NCI-H446 (cell line): Measurements from ENCODE around the gene PNMA3.
"Not testable (repeated sequence)": the region's sequence is repeated elsewhere in the genome, so short reads cannot be mapped to it uniquely, and the experiment has no call there.

ENCODE experiments used
- DNase-seq, 2 experiments: peaks; one replicate each; lab custom pipeline; 2025; lab: John Stamatoyannopoulos, UW

Gene PNMA3

DNA sequence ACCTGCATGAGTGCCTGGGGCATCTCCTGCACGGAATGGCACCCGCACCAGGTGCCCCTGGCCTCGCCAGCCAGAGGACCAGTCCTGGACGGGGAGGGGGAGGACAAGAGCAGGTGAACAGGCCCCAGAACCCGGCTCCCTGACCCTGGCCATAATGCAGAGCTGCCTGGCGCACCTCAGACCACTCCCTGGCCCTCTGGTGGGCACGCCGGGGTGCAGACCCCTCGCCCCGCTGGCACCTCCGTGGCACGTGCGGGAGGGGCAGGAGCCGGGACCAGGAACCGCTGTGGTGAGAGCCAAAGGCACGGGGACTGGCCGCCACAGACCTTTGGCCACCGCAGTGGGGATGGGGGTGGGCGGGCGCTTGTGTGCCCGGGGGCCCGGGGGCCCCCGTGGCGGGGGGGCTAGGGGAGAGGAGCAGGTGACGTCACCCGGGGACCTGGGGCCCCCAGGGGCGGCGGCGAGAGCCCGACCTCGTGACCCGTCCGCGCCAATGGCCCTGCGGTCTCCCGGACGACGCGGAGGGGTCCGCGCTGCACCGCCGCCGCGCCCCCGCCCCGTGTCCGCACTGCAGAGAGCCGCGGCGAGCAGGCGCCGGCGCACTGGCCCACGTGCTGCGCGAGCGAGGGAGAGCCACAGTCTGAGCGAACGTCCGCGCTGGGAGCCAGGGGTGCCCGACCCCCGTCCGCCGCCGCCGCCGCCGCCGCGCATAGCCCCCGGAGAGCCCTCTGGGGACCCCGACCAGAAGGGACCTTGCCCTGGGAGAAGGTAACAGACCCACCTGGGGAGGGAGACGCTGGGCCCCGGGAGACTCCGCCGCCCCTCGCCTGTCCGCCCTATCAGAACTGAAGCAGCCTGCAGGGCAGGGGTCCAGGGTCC is at the start of gene PNMA3:
Gene PNMA3, plus strand, starts transcription at position 600 of the 879 bp plus-strand sequence. CDS start 586 bp downstream, outside the sequence.
- no peak for DNase-seq

DNA sequence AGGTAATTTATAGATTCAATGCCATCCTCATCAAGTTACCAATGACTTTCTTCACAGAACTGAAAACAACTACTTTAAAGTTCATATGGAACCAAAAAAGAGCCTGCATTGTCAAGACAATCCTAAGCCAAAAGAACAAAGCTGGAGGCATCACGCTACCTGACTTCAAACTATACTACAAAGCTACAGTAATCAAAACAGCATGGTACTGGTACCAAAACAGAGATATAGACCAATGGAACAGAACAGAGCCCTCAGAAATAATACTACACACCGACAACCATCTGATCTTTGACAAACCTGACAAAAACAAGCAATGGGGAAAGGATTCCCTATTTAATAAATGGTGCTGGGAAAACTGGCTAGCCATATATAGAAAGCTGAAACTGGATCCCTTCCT is 39.1 kb upstream of the PNMA3 start:
- DNase-seq: not testable (repeated sequence)

DNA sequence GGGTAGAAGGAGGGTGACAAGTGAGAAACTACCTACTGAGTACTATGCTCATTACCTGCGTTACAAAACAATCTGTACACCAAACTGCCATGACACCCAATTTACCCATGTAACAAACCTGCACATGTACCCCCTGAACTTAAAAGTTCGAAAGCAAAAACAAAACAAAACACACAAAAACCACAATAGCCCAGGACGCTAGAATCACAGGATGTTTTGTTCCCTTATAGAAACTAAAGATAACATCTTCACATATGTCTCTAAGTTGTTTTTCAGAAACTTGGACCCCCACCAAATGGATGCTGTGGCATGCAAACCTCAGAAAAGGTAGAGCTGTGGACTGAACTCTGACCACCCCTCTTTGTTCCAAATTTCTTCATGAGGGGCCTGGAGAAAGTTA is 37.1 kb upstream of the PNMA3 start:
- no peak for DNase-seq

DNA sequence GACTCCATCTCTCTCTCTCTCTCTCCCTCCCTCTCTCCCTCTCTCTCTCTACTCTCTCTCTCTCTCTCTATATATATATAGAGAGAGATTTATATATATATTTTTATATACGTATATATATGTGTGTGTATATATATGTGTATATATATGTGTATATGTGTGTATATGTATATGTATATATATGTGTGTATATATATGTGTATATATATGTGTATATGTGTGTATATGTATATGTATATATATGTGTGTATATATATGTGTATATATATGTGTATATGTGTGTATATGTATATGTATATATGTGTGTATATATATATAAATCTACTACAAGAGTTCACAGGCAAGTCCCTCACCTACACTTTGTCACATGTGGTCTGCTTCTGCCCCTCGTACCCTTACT is 29.8 kb upstream of the PNMA3 start:
- not testable (repeated sequence) for DNase-seq

DNA sequence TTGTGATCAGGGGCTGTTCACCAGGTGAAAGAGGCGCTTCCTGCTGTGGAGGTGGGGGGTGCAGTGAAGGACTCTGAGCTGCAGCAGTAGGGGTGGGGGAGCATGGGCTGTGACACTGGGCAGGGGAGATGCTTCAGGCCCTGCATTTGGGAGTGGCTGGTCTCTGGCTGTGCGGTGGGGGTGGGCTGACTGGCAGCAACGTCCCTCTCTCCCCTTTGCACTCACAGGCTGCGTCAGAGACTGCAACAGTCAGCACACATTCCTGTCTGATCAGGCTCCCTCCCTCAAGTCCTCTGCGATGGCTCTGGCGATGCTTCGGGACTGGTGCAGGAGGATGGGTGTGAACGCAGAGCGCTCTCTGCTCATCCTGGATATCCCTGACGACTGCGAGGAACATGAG is 27.8 kb upstream of the PNMA3 start:
- DNase-seq: not testable (repeated sequence)

DNA sequence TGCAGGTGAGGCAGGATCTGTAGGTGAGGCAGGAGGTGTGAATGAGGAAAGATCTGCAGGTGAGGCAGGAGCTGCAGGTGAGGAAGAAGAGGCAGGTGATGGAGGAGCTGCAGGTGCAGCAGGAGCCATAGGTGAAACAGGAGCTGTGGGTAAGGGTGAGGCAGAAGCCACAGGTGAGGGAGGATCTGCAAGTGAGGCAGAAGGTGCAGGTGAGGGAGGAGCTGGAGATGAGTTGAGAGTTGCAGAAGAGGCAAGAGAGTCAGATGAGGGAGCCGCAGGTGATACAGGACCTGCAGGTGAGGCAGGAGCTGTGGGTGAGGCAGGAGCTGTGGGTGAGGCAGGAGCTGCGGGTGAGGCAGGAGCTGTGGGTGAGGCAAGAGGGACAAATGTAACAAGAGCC is 27.1 kb upstream of the PNMA3 start:
- no peak for DNase-seq

DNA sequence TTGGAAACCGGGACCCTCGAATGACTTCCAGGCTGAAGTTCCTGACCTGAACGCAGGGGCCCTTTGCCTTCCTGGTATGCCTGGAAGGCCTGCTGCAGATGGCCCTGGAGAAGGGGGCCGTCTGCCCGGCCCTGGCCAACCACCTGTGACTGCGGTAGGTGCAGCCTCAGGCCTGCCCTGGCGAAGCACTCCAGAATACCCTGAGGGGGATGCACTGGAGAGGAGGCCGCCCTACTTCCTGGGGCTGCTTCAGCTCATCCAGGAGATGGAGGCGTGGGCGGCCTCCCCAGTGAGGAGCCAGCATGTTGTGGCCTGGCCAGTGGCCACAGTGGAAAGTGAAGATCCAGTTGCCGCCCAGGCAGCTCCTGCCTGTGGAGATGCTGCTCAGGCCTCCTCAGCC is 26.4 kb upstream of the PNMA3 start:
- no peak for DNase-seq

DNA sequence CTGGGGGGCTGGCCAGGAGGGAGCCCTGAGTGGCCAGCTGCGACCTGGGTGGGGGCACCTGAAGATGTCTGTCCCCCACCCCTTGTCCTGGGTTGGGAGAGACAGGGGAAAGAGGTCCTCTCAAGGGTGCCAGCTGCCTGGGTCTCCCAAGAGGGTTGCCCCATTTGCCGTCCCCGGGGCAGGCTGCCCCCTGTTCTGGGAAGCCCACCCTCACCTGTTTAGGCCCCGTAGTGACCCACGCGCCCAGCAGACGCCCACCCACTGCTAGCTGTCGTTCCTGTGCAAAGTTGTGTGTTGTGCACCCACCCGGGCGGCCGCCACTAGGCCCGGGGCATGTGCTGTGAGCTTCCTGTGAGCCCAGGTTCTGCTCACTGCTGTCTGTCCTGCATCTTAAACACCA is 25.5 kb upstream of the PNMA3 start:
- DNase-seq: no peak

GRCh38 chrX:153032397-153033118 is 23.7 kb upstream of the PNMA3 start:
- peak in 1 of 2 experiments; percentile 27 for DNase-seq

DNA sequence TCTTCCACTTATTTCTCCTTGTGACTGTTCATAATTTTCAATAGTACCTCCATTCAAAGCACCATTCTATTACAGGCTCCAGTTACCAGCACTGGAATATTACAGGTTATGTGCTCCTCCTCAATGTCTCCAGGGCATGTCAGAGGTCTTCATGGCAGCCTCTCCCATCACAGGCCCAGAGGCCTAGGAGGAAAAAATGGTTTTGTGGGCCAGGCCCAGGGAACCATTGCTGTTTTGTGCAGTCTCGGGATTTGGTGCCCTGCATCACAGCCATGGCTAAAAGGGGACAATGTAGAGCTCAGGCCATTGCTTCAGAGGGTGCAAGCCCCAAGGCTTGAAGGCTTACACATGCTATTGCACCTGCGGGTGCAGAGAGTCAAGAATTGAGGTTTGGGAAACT is 7.2 kb upstream of the PNMA3 start:
- no peak for DNase-seq

GRCh38 chrX:153052534-153052933 is 3.7 kb upstream of the PNMA3 start:
- no peak for DNase-seq

- DNase-seq: no peak
These were observed 1.0 kb downstream of the PNMA3 start for GRCh38 chrX:153057281-153057680.

- no peak for DNase-seq
These were observed 3.2 kb downstream of the PNMA3 start for GRCh38 chrX:153059191-153060094.

DNA sequence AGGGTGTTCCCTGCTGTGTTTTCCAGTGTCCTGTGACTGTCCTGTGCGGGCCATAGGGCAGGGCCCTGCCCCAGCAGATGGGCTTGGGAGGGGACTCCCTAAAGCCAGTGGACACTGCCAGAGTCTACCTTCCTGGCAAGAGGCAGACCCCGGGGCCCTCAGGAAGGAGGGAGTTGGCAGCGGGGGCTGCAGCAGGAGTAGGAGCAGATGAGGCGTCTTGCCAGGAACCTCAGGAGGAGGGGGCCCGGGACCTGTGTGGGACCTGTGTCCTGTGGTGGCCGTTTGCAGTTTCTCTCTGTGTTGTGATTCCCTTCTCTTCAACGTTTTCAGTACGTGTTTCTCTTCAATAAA is 3.8 kb downstream of the PNMA3 start:
- no peak for DNase-seq

DNA sequence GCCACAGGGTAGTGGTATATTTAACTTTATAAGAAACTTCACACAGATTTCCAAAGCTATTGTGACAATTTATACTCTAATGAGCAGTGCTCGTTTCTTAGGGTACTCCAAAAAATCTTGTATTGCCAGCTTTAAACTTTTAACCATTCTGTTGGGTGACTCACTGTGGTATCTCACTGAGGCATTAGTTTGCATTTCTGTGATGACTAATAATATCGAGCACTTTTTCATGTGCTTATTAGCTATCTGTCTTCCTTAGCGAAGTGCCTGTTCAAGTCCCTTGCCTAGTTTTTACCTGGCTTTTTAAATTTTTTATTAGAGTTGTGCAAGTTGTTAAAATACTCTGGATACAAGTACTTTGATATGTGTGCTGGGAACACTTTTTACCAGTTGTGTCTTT is 5.5 kb downstream of the PNMA3 start:
- DNase-seq: no peak

DNA sequence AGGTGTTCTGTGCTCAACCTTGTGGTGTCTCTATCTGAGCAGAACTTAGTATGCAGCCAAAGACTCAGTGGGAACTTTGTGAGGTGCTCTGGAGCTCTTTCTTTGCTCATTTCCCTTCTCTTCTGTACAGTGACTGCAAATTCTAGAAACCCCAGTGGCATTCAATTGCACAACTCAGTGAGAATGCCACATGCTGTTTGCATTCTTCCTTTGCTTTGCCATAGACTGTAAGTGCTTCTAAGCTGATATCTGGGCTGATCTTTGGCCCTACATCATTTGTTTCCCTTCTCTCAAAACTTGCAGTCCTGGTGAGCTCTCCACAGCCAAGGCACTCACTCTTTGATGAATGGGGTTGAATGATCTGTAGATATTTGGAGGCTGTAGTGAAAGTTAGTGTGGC is 7.0 kb downstream of the PNMA3 start:
- DNase-seq: no peak

- DNase-seq: no peak
These were observed 7.8 kb downstream of the PNMA3 start for GRCh38 chrX:153064061-153064460.

GRCh38 chrX:153065389-153065788 is 9.1 kb downstream of the PNMA3 start:
- DNase-seq: no peak

- not testable (repeated sequence) for DNase-seq
These were observed 10.1 kb downstream of the PNMA3 start for GRCh38 chrX:153066402-153066801.

DNA sequence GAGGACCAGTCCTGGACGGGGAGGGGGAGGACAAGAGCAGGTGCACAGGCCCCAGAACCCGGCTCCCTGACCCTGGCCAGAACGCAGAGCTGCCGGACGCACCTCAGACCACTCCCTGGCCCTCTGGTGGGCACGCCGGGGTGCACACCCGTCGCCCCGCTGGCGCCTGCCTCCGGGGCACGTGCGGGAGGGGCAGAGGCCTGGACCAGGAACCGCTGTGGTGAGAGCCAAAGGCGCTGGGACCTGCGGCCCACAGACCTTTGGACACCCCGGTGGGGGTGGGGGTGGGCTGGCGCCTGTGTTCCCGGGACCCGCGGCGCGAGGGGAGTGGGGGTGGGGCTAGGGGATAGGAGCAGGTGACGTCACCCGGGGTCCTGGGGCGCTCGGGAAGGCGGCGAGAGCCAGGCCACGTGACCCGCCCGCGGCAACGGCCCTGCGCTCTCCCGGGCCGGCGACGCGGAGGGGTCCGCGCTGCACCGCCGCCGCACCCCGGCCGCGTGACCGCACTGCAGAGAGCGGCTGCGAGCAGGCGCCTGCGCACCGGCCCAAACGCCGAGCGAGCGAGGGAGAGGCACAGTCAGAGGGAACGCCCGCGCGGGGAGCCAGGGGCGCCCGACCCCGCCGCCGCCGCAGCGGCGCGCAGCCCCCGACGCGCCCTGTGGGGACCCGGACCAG is 15.8 kb downstream of the PNMA3 start, which contains the start of gene PNMA6A:
Gene PNMA6A, plus strand, starts transcription at position 546 of the 675 bp plus-strand sequence. CDS start 609 bp downstream, outside the sequence.
- not testable (repeated sequence) for DNase-seq

DNA sequence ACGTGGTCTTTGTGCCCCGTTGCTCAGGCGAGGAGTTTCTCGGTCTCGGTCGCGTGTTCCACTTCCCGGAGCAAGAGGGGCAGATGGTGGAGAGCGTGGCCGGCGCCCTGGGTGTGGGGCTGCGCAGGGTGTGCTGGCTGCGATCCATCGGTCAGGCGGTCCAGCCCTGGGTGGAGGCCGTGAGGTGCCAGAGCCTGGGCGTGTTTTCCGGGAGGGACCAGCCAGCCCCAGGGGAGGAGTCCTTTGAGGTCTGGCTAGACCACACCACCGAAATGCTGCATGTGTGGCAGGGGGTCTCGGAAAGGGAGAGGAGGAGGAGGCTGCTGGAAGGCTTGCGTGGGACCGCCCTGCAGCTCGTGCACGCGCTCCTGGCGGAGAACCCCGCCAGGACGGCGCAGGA is 17.1 kb downstream of the PNMA3 start:
- not testable (repeated sequence) for DNase-seq
